Body of pancreas (tissue), 4 donors: ENCODE results near the gene ATE1. TPM values are rescaled to one million over a fixed set of nuclear protein-coding genes. Genes with fewer than 3 reads are reported as not detected.

Experiments
- ATAC-seq: fragments of 150-250 bp; one replicate; pipeline ENCODE4 v1.9.1; 2016
- DNase-seq, 4 donors: peaks; one replicate each; pipeline ENCODE4 v3.0.0-alpha.2; 2019
- H3K27ac ChIP-seq, 4 donors: fragments of 200-600 bp; sonication (generic); 1 replicate in 3 of 4; 2 replicates in 1 of 4; pipeline versions ENCODE4 v1.5.1 to v1.6.1; 2016 to 2019; ENCODE audit warnings: mild to moderate bottlenecking in 1 of 4, mixed read lengths in 1 of 4, moderate library complexity in 1 of 4
- H3K27me3 ChIP-seq, 2 donors: fragments of 200-600 bp; sonication (generic); one replicate each; pipeline ENCODE4 v1.6.0; 2016; ENCODE audit warnings: mild to moderate bottlenecking in 1 of 2
- H3K36me3 ChIP-seq, 2 donors: fragments of 200-600 bp; sonication (generic); replicated peaks in 1 of 2; 2 replicates each; pipeline ENCODE4 v1.5.1; 2016; ENCODE audit warnings: low read depth in 2 of 2; ENCODE audit not compliant: insufficient read depth in 1 of 2
- H3K4me1 ChIP-seq: fragments of 200-600 bp; sonication (generic); one replicate; pipeline ENCODE4 v1.6.0; 2016
- H3K4me3 ChIP-seq, 2 donors: fragments of 200-600 bp; sonication (generic); 1 replicate in 1 of 2; 2 replicates in 1 of 2; pipeline ENCODE4 v1.5.1; 2016 to 2019
- H3K9me3 ChIP-seq, 3 donors: fragments of 200-600 bp; sonication (generic); 1 replicate in 2 of 3; 2 replicates in 1 of 3; pipeline ENCODE4 v1.5.1; 2016
- POLR2A ChIP-seq, 3 donors: fragments of 450-650 bp; IDR thresholded peaks; one replicate each; pipeline ENCODE4 v1.6.1; 2016; ENCODE audit warnings: antibody characterized with exemption in 3 of 3, mild to moderate bottlenecking in 2 of 3
- WGBS, 2 donors: methylation state at CpG; one replicate each; pipeline ENCODE4 v1.1.5; 2017; 5-methylcytosine and 5-hydroxymethylcytosine counted together
- intact Hi-C: fragments of 100-400 bp; cut with DNase I; formaldehyde crosslinking; loops from one replicate; pipeline ENCODE4 v1.15.1; 2023
- total RNA-seq, 2 donors: library from RNA; depleted of rRNA; stranded (reverse); fragments of >200 nt; gene quantifications; one replicate each; pipeline ENCODE4 v1.1.0, GENCODE V29; 2016
- TF ChIP-seq, protein P1 (sequence below), 7 experiments: fragments of 450-650 bp in 4 of 7; fragments of 200-600 bp in 3 of 7; sonication (generic) in 3 of 7; IDR thresholded peaks; one replicate each; pipeline ENCODE4 v1.5.1; 2016 to 2019; ENCODE audit warnings: antibody characterized with exemption in 7 of 7

The ATE1 gene
- total RNA-seq, 2 donors from 2014 or later = 15.0 to 19.8 TPM

DNA sequence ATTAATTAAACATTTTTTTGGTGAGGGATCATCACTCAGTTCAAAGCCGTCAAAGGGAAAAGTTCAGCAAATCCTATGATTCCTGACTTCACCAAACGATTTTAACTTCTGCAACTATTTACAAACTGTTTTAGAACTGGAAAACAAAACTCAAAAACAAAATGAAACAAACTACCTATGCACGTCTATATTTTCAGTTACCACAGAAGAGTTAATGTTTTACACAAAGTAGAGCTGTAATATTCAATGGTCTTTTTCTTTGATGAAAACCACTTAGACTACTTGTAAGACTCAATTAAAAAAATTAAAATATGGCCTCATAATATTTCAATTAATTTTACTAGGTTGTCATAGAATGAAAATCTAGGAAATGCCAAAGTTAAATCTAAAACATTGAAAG lies 131.5 kb downstream of the ATE1 start:
- ATAC-seq = no peak
- Histone ChIP-seq H3K27me3 (no peaks in the 10 kb centered on the region), H3K4me1 (no peaks in the 10 kb centered on the region), H3K4me3 (no peak overlapping the region), H3K27ac (no peak overlapping the region), H3K9me3 (no peaks in the 10 kb centered on the region), H3K36me3 (no peaks in the 10 kb centered on the region)
- intact Hi-C loops = no loop called here
- TF ChIP-seq POLR2A (IDR thresholded peaks at IDR 0.05) = no peak
- TF ChIP-seq, protein P1, sequence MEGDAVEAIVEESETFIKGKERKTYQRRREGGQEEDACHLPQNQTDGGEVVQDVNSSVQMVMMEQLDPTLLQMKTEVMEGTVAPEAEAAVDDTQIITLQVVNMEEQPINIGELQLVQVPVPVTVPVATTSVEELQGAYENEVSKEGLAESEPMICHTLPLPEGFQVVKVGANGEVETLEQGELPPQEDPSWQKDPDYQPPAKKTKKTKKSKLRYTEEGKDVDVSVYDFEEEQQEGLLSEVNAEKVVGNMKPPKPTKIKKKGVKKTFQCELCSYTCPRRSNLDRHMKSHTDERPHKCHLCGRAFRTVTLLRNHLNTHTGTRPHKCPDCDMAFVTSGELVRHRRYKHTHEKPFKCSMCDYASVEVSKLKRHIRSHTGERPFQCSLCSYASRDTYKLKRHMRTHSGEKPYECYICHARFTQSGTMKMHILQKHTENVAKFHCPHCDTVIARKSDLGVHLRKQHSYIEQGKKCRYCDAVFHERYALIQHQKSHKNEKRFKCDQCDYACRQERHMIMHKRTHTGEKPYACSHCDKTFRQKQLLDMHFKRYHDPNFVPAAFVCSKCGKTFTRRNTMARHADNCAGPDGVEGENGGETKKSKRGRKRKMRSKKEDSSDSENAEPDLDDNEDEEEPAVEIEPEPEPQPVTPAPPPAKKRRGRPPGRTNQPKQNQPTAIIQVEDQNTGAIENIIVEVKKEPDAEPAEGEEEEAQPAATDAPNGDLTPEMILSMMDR (IDR thresholded peaks at IDR 0.05) = no peak
- WGBS, 2 donors = 71 to 77% methylated on average over 3 of the region's 3 CpGs
- no peak for DNase-seq

DNA sequence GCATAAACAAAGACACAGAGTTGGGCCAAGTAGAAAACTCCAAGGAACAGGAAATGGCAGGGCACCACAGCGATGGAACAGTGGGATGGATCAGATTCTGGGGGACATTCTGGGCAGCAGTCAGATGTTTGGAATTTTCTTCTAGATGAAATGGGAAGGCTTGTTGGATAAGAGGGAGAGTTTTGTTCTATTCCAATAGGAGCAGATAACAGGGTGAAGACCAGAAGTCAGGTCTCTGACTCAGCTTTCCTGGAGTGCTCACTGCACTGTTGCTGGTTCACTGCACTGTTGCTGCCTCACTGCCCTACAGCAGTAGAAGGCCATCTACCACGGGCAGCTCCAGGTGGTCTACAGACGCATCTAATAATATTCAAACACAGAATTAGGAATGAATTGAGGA lies 135.6 kb downstream of the ATE1 start:
- ATAC-seq = no peak
- Histone ChIP-seq H3K4me3 (no peak overlapping the region), H3K4me1 (peaks cover 4% of the 10 kb centered on the region), H3K27me3 (no peaks in the 10 kb centered on the region), H3K27ac (no peak overlapping the region), H3K36me3 (no peaks in the 10 kb centered on the region), H3K9me3 (no peaks in the 10 kb centered on the region)
- TF ChIP-seq, protein P1 (IDR thresholded peaks at IDR 0.05) = no peak
- no peak for TF ChIP-seq POLR2A (IDR thresholded peaks at IDR 0.05)
- intact Hi-C loops = no loop called here
- DNase-seq = no peak
- WGBS, 2 donors = 86 to 93% methylated on average over 3 of the region's 3 CpGs

- ATAC-seq (no peak), DNase-seq (no peak)
- WGBS, 2 donors = 95 to 96% methylated on average over 5 of the region's 5 CpGs
- no peaks in the 10 kb centered on the region for H3K27me3 ChIP-seq
- H3K9me3 ChIP-seq = no peaks in the 10 kb centered on the region
- no peak overlapping the region for H3K27ac ChIP-seq
- H3K4me1 ChIP-seq = peaks cover 4% of the 10 kb centered on the region
- no peak for TF ChIP-seq POLR2A (IDR thresholded peaks at IDR 0.05)
- TF ChIP-seq, protein P1 (IDR thresholded peaks at IDR 0.05) = no peak
- intact Hi-C loops = no loop called here
- H3K36me3 ChIP-seq = no peaks in the 10 kb centered on the region
- no peak overlapping the region for H3K4me3 ChIP-seq
Observed at GRCh38 chr10:121791761-121792160, 136.1 kb downstream of the ATE1 start.

DNA sequence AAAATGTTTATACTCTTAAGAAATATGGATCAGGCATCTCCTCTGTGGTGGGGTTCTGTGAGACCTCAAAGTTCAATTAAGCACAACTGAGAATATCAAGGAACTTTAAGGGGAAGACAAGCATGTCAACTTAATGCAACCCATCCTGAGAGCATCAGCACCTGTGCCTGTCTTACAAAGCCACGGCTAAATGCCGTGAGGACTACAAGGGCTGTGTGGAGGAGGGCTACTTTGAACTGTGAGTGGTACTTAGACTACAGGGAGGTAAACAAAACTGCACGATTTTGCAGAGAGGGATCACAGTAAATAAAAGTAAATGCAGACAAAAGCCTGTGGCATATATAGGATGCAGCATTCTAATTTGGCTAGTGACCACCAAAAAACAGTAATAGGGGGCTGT lies 139.1 kb downstream of the ATE1 start:
- TF ChIP-seq POLR2A (IDR thresholded peaks at IDR 0.05) = no peak
- TF ChIP-seq, protein P1 (IDR thresholded peaks at IDR 0.05) = no peak
- WGBS, 2 donors = 73% methylated on average over 3 of the region's 3 CpGs
- DNase-seq (no peak), ATAC-seq (no peak)
- Histone ChIP-seq H3K4me1 (peaks cover 4% of the 10 kb centered on the region), H3K9me3 (no peaks in the 10 kb centered on the region), H3K27me3 (no peaks in the 10 kb centered on the region), H3K27ac (no peak overlapping the region), H3K36me3 (no peaks in the 10 kb centered on the region), H3K4me3 (no peak overlapping the region)
- intact Hi-C loops = no loop called here

DNA sequence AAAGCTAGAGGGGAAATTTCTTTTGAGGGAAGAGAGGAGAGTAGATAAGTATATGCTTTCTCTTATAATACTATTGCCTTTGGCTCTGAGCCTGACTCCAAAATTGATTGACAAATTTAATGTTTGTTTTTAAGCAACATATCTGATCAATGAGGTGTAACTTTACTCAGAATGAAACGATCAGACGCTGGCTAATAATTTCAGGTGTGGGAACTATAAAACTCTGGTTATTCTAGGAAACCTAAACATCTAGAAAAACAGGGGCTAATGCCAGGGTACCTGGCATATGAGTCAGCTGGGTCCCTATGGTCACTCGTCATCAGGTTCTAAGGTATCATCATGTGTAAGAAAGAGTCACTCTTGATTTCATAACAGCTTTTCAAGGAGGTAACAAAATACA lies 139.7 kb downstream of the ATE1 start:
- intact Hi-C loops = no loop called here
- no peaks in the 10 kb centered on the region for H3K36me3 ChIP-seq
- TF ChIP-seq, protein P1 (IDR thresholded peaks at IDR 0.05) = no peak
- no peak for TF ChIP-seq POLR2A (IDR thresholded peaks at IDR 0.05)
- no peak for DNase-seq
- no peaks in the 10 kb centered on the region for H3K9me3 ChIP-seq
- no peak overlapping the region for H3K27ac ChIP-seq
- H3K27me3 ChIP-seq = no peaks in the 10 kb centered on the region
- no peak for ATAC-seq
- no peak overlapping the region for H3K4me3 ChIP-seq
- peaks cover 4% of the 10 kb centered on the region for H3K4me1 ChIP-seq
- 36% methylated on average over 3 of the region's 3 CpGs for WGBS, 2 donors
